ENCODE results near the gene NUP153. TPM values are rescaled to one million over a fixed set of nuclear protein-coding genes. Genes with fewer than 3 reads are reported as not detected.

The NUP153 gene
- total and polyA plus RNA-seq, 2 donors from 2014 or later, result 4.9 to 31.3 TPM

- Histone ChIP-seq H3K9ac (ENCODE audit: low read length in 3 of 3) (no peak overlapping the region), H3K27me3 (ENCODE audit: control insufficient read depth, insufficient read depth, low read length) (no peaks in the 10 kb centered on the region), H3K9me3 (ENCODE audit: control insufficient read depth in 2 of 3, insufficient read depth in 1 of 3, low read length in 3 of 3) (no peaks in the 10 kb centered on the region), H3K4me3 (ENCODE audit: low read length in 3 of 3) (no peak overlapping the region), H3K4me1 (ENCODE audit: control insufficient read depth in 2 of 3, insufficient read depth in 2 of 3, low read depth in 1 of 3, low read length in 3 of 3) (no peaks in the 10 kb centered on the region), H3K27ac (ENCODE audit: low read depth in 2 of 2, low read length in 2 of 2) (no peak overlapping the region), H3K36me3 (ENCODE audit: control insufficient read depth in 2 of 3, insufficient read depth in 3 of 3, low read length in 3 of 3) (peaks cover 7 to 23% (median 10%) of the 10 kb centered on the region in 3 donors)
- DNase-seq (no peak), FAIRE-seq (no peak)
- intact Hi-C loops (cut with DNase I), result no loop called here
- TF ChIP-seq, protein P1, sequence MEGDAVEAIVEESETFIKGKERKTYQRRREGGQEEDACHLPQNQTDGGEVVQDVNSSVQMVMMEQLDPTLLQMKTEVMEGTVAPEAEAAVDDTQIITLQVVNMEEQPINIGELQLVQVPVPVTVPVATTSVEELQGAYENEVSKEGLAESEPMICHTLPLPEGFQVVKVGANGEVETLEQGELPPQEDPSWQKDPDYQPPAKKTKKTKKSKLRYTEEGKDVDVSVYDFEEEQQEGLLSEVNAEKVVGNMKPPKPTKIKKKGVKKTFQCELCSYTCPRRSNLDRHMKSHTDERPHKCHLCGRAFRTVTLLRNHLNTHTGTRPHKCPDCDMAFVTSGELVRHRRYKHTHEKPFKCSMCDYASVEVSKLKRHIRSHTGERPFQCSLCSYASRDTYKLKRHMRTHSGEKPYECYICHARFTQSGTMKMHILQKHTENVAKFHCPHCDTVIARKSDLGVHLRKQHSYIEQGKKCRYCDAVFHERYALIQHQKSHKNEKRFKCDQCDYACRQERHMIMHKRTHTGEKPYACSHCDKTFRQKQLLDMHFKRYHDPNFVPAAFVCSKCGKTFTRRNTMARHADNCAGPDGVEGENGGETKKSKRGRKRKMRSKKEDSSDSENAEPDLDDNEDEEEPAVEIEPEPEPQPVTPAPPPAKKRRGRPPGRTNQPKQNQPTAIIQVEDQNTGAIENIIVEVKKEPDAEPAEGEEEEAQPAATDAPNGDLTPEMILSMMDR (IDR thresholded peaks at IDR 0.05; ENCODE audit: borderline replicate concordance, extremely low read depth, insufficient read depth), result no peak
These were observed 34.5 kb downstream of the NUP153 start for GRCh38 chr6:17672064-17672718.

- DNase-seq, result no peak
- intact Hi-C loops (cut with DNase I), result no loop called here
- Histone ChIP-seq H3K27me3 (ENCODE audit: control insufficient read depth, insufficient read depth, low read length) (no peaks in the 10 kb centered on the region), H3K9me3 (ENCODE audit: control insufficient read depth in 2 of 3, insufficient read depth in 1 of 3, low read length in 3 of 3) (no peaks in the 10 kb centered on the region), H3K36me3 (ENCODE audit: control insufficient read depth in 2 of 3, insufficient read depth in 3 of 3, low read length in 3 of 3) (peaks cover 7 to 12% (median 8%) of the 10 kb centered on the region in 3 donors), H3K9ac (ENCODE audit: low read length in 3 of 3) (no peak overlapping the region), H3K27ac (ENCODE audit: low read depth in 2 of 2, low read length in 2 of 2) (no peak overlapping the region), H3K4me1 (ENCODE audit: control insufficient read depth in 2 of 3, insufficient read depth in 2 of 3, low read depth in 1 of 3, low read length in 3 of 3) (no peaks in the 10 kb centered on the region), H3K4me3 (ENCODE audit: low read length in 3 of 3) (no peak overlapping the region)
- no peak for FAIRE-seq
- TF ChIP-seq, protein P1 (IDR thresholded peaks at IDR 0.05; ENCODE audit: borderline replicate concordance, extremely low read depth, insufficient read depth), result no peak
These were observed 40.1 kb downstream of the NUP153 start for GRCh38 chr6:17666646-17667045.

- no peak overlapping the region for H3K9ac ChIP-seq (ENCODE audit: low read length in 3 of 3)
- no peaks in the 10 kb centered on the region for H3K4me1 ChIP-seq (ENCODE audit: control insufficient read depth in 2 of 3, insufficient read depth in 2 of 3, low read depth in 1 of 3, low read length in 3 of 3)
- H3K36me3 ChIP-seq (ENCODE audit: control insufficient read depth in 2 of 3, insufficient read depth in 3 of 3, low read length in 3 of 3), result peaks cover 3 to 10% (median 9%) of the 10 kb centered on the region in 3 donors
- H3K27me3 ChIP-seq (ENCODE audit: control insufficient read depth, insufficient read depth, low read length), result no peaks in the 10 kb centered on the region
- H3K9me3 ChIP-seq (ENCODE audit: control insufficient read depth in 2 of 3, insufficient read depth in 1 of 3, low read length in 3 of 3), result no peaks in the 10 kb centered on the region
- no peak overlapping the region for H3K27ac ChIP-seq (ENCODE audit: low read depth in 2 of 2, low read length in 2 of 2)
- no peak for DNase-seq
- intact Hi-C loops (cut with DNase I), result no loop called here
- no peak overlapping the region for H3K4me3 ChIP-seq (ENCODE audit: low read length in 3 of 3)
- no peak for FAIRE-seq
- TF ChIP-seq, protein P1 (IDR thresholded peaks at IDR 0.05; ENCODE audit: borderline replicate concordance, extremely low read depth, insufficient read depth), result no peak
These were observed 41.6 kb downstream of the NUP153 start for GRCh38 chr6:17665132-17665531.

All from kidney (tissue), 14 donors.